Measurements from ENCODE around the gene RPA3.

GRCh38 chr7:7757576-7757975 lies 39.2 kb upstream of the RPA3 start:
- TF ChIP-seq CTCF (IDR thresholded peaks at IDR 0.05; ENCODE audit: low read depth, low read length) (no peak), MYC (IDR thresholded peaks at IDR 0.05; ENCODE audit: low read depth, low read length) (no peak)
